ENCODE measurements around the gene ZNF148. TPM values are rescaled to one million over a fixed set of nuclear protein-coding genes. Genes with fewer than 3 reads are reported as not detected.

Gene ZNF148
- total and polyA plus RNA-seq, 7 donors, result 3.5 to 29.8 (median 22.7) TPM

DNA sequence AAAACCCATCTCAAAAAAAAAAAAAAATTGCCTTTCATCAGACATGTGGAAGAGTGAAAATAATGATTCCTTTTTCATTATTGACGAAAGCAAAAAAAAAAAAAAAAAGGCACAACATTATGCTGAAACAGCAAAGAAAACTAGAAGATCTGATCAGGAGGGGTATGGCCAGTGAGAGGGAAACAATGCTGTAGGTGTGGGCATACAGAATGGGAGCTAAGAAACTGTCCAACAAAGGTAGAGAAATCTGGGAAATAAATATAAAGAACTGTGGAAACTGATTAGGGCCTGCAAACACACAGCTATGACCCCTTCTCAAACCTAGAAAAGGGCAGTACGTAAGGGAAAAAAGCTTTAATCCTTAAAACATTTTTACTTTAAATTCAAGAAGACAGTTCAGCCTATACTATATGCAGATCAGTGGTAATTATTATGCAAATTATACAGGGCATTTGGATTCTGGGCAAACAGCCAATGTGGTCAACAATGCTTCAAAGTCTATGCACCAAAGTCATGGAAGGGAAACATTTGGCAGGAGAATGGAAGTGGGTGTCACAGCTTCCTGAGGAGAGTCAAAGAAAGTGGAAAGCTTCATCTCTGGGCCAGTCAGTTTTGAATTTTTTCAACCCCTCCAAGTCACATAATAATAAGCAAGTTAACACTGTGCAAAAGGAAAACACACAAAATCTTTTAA, 94.3 kb downstream of the ZNF148 start:
- peaks cover 5% of the 10 kb centered on the region for H3K4me1 ChIP-seq
- no peak overlapping the region for H3K4me3 ChIP-seq
- H3K27ac ChIP-seq, result no peak overlapping the region
- TF ChIP-seq, protein P1, sequence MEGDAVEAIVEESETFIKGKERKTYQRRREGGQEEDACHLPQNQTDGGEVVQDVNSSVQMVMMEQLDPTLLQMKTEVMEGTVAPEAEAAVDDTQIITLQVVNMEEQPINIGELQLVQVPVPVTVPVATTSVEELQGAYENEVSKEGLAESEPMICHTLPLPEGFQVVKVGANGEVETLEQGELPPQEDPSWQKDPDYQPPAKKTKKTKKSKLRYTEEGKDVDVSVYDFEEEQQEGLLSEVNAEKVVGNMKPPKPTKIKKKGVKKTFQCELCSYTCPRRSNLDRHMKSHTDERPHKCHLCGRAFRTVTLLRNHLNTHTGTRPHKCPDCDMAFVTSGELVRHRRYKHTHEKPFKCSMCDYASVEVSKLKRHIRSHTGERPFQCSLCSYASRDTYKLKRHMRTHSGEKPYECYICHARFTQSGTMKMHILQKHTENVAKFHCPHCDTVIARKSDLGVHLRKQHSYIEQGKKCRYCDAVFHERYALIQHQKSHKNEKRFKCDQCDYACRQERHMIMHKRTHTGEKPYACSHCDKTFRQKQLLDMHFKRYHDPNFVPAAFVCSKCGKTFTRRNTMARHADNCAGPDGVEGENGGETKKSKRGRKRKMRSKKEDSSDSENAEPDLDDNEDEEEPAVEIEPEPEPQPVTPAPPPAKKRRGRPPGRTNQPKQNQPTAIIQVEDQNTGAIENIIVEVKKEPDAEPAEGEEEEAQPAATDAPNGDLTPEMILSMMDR (IDR thresholded peaks at IDR 0.05), result no peak
- intact Hi-C loops (cut with DNase I), result no loop called here
- DNase-seq, result no peak
- WGBS, 3 donors, result 90 to 96% (median 94%) methylated on average over 2 of the region's 2 CpGs
- ATAC-seq, result no peak
- peaks cover 0 to 16% of the 10 kb centered on the region in 2 donors for H3K36me3 ChIP-seq (ENCODE audit: insufficient read depth in 1 of 2, low read depth in 1 of 2)
- no peaks in the 10 kb centered on the region for H3K9me3 ChIP-seq
- no peaks in the 10 kb centered on the region for H3K27me3 ChIP-seq (ENCODE audit: insufficient read depth in 3 of 3, low read length in 2 of 3)

DNA sequence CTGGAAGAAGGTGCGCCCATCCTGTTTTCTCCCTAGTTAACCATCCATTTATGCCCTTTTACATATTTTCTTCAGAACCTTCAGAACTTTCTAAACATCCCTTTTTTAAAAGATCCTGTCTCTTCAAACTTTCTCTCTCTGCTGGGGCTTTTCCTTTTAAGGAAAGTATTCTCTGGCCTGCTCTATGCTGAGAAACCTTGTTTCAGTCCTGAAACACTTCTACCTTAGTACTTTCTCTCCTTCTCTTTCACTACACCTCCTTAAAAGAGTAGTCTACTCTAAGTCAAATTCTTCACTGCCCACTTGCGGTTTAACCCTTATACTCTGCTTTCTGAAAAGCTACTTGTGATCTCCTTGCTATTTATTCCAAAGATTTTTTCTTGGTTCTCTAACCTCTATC, 97.0 kb downstream of the ZNF148 start:
- H3K27me3 ChIP-seq (ENCODE audit: insufficient read depth in 3 of 3, low read length in 2 of 3), result no peaks in the 10 kb centered on the region
- peaks cover 0 to 23% of the 10 kb centered on the region in 2 donors for H3K36me3 ChIP-seq (ENCODE audit: insufficient read depth in 1 of 2, low read depth in 1 of 2)
- intact Hi-C loops (cut with DNase I), result no loop called here
- H3K9me3 ChIP-seq, result no peaks in the 10 kb centered on the region
- no peak overlapping the region for H3K4me3 ChIP-seq
- H3K4me1 ChIP-seq, result peaks cover 5% of the 10 kb centered on the region
- 97 to 98% (median 97%) methylated on average over 2 of the region's 2 CpGs for WGBS, 3 donors
- no peak overlapping the region for H3K27ac ChIP-seq
- TF ChIP-seq, protein P1 (IDR thresholded peaks at IDR 0.05), result no peak
- no peak for ATAC-seq
- no peak for DNase-seq

DNA sequence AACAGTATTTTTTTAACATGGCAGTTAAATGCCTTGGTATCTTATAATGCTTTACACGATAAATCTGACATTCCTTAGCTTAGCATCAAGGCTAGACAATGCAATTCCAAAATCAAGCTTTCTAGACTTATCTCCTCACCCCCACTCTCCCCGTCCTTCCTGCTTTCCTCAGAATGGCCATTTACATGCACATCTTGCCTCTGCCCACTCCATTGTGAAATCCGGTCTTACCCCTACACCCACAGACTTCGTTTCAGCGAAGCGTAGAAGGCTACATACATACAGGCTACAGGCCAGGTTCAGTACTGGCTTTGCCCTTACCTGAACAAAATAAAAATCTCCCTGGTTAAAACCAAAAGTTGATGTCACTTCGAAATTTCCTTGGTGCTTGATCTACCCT, 104.0 kb downstream of the ZNF148 start:
- no peak overlapping the region for H3K27ac ChIP-seq
- 79 to 80% (median 80%) methylated on average over 7 of the region's 7 CpGs for WGBS, 3 donors

DNA sequence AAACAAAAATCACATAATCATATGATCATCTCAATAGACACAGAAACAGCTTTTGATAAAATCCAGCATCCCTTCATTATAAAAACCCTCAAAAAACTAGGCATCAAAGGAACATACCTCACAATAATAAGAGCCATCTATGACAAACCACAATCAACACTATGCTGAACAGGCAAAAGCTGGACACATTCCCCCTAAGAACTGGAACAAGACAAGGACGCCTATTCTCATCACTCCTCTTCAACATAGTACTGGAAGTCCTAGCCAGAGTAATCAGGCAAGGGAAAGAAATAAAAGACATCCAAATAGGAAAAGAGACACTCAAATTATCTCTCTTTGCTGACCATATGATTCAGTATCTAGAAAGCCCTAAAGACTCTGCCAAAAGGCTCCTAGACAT, 107.7 kb downstream of the ZNF148 start:
- no peak overlapping the region for H3K27ac ChIP-seq
- WGBS, 3 donors, result 53 to 75% (median 59%) methylated on average over 1 of the region's 1 CpG
- intact Hi-C loops (cut with DNase I), result no loop called here
- DNase-seq, result no peak
- no peak overlapping the region for H3K4me3 ChIP-seq
- no peaks in the 10 kb centered on the region for H3K4me1 ChIP-seq
- no peaks in the 10 kb centered on the region for H3K36me3 ChIP-seq (ENCODE audit: insufficient read depth in 1 of 2, low read depth in 1 of 2)
- no peak for ATAC-seq
- TF ChIP-seq, protein P1 (IDR thresholded peaks at IDR 0.05), result no peak
- no peaks in the 10 kb centered on the region for H3K27me3 ChIP-seq (ENCODE audit: insufficient read depth in 3 of 3, low read length in 2 of 3)
- H3K9me3 ChIP-seq, result no peaks in the 10 kb centered on the region

More for the DNA sequence above, 104.0 kb downstream of the ZNF148 start:
- ATAC-seq (no peak), DNase-seq (no peak)
- Histone ChIP-seq H3K36me3 (ENCODE audit: insufficient read depth in 1 of 2, low read depth in 1 of 2) (peaks cover 0 to 12% of the 10 kb centered on the region in 2 donors), H3K4me3 (no peak overlapping the region), H3K9me3 (no peaks in the 10 kb centered on the region), H3K27me3 (ENCODE audit: insufficient read depth in 3 of 3, low read length in 2 of 3) (no peaks in the 10 kb centered on the region), H3K4me1 (no peaks in the 10 kb centered on the region)
- intact Hi-C loops (cut with DNase I), result no loop called here
- TF ChIP-seq, protein P1 (IDR thresholded peaks at IDR 0.05), result no peak

DNA sequence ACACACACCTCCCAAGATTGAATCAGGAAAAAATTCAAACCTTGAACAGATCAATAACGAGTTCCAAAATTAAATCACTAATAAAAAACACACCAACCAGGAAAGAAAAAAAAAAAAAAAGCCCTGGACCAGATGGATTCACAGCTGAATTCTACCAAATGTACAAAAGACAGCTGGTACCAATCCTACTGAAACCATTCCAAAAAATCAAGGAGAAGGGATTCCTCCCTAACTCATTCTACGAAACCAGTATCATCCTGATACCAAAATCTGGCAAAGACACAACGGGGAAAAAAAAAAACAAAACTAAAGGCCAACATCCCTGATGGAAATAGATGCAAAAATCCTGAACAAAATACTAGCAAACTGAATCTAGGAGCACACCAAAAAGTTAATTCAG, 108.2 kb downstream of the ZNF148 start:
- Histone ChIP-seq H3K4me1 (no peaks in the 10 kb centered on the region), H3K27ac (no peak overlapping the region), H3K27me3 (ENCODE audit: insufficient read depth in 3 of 3, low read length in 2 of 3) (no peaks in the 10 kb centered on the region), H3K36me3 (ENCODE audit: insufficient read depth in 1 of 2, low read depth in 1 of 2) (no peaks in the 10 kb centered on the region), H3K4me3 (no peak overlapping the region), H3K9me3 (no peaks in the 10 kb centered on the region)
- WGBS, 3 donors, result 64 to 83% (median 68%) methylated on average over 3 of the region's 3 CpGs
- TF ChIP-seq, protein P1 (IDR thresholded peaks at IDR 0.05), result no peak
- DNase-seq (no peak), ATAC-seq (no peak)
- intact Hi-C loops (cut with DNase I), result no loop called here

Measured in psoas muscle (tissue), 8 donors.